HG02610 (cell line): ENCODE results near the gene PDZK1IP1.
"Not testable (repeated sequence)": the region's sequence is repeated elsewhere in the genome, so short reads cannot be mapped to it uniquely, and the experiment has no call there.

Source experiments
- ATAC-seq: cut with Tn5 transposase; IDR thresholded peaks from one replicate; pipeline ENCODE4 v1.9.1; 2021; ENCODE audit warnings: mild to moderate bottlenecking, moderate library complexity; ENCODE audit not compliant: unreplicated experiment

PDZK1IP1 gene

GRCh38 chr1:47143654-47144053, 46.2 kb downstream of the PDZK1IP1 start:
- ATAC-seq, result not testable (repeated sequence)

GRCh38 chr1:47140358-47140757, 49.5 kb downstream of the PDZK1IP1 start:
- ATAC-seq, result not testable (repeated sequence)

- ATAC-seq, result no peak
These were observed 51.8 kb downstream of the PDZK1IP1 start for GRCh38 chr1:47137925-47138615.

GRCh38 chr1:47137198-47137597, 52.6 kb downstream of the PDZK1IP1 start, which contains the start of gene CYP4A22:
CYP4A22 (plus strand) TSS chr1:47137441; CDS start chr1:47137486, 45 bp downstream.
- ATAC-seq, result no peak
